WTC11 (cell line): ENCODE results near the gene NTN1. TPM values are rescaled to one million over a fixed set of nuclear protein-coding genes. Genes with fewer than 3 reads are reported as not detected.

ENCODE experiments used
- ATAC-seq: fragments of 200-7000 bp; cut with Tn5 transposase; 2 replicates; pipeline ENCODE4 v1.10.0; 2021; ENCODE audit warnings: mild to moderate bottlenecking, moderate library complexity
- CTCF ChIA-PET: fragments of 300-600 bp; sonication (Branson Sonifier 250); formaldehyde crosslinking; loops from one replicate; lab custom pipeline; 2021; ENCODE audit warnings: antibody characterized with exemption; lab: Charles Lee
- POLR2A ChIA-PET: fragments of 350-600 bp; sonication (Branson Sonifier 250); formaldehyde crosslinking; loops from one replicate; lab custom pipeline; 2021; ENCODE audit warnings: antibody characterized with exemption; lab: Charles Lee
- DNase-seq: peaks from one replicate; pipeline ENCODE4 v3.0.0; 2021; ENCODE audit warnings: low spot score
- H3K27ac Mint-ChIP-seq: 2 replicates; pipeline ENCODE4 v1.8.0; 2021; ENCODE audit warnings: mixed read lengths
- H3K27me3 Mint-ChIP-seq: 2 replicates; pipeline ENCODE4 v1.8.0; 2021; ENCODE audit warnings: low read depth, mild to moderate bottlenecking, moderate library complexity, mixed read lengths
- H3K36me3 Mint-ChIP-seq: 2 replicates; pipeline ENCODE4 v1.8.0; 2021; ENCODE audit warnings: mixed read lengths
- H3K4me1 Mint-ChIP-seq: 2 replicates; pipeline ENCODE4 v1.8.0; 2022; ENCODE audit warnings: mixed read lengths
- H3K4me3 Mint-ChIP-seq: 2 replicates; pipeline ENCODE4 v1.8.0; 2021; ENCODE audit warnings: mild to moderate bottlenecking, moderate library complexity, mixed read lengths
- H3K9me3 Mint-ChIP-seq: 2 replicates; pipeline ENCODE4 v1.8.0; 2021; ENCODE audit warnings: mixed read lengths
- AR ChIP-seq: fragments of 250-450 bp; sonication (Bioruptor Pico); IDR thresholded peaks from 2 replicates; pipeline ENCODE4 v1.9.0; 2021; ENCODE audit warnings: mild to moderate bottlenecking
- ARID4B ChIP-seq: sonication (generic); formaldehyde crosslinking; IDR thresholded peaks from 2 replicates; pipeline ENCODE4 v1.8.0; 2023; ENCODE audit warnings: missing genetic modification reagents, mild to moderate bottlenecking, borderline replicate concordance
- CREM ChIP-seq: sonication (generic); formaldehyde crosslinking; IDR thresholded peaks from 2 replicates; pipeline ENCODE4 v1.8.1; 2022; ENCODE audit warnings: mild to moderate bottlenecking, missing genetic modification reagents, moderate library complexity
- NFE2L1 ChIP-seq: sonication (generic); formaldehyde crosslinking; IDR thresholded peaks from 2 replicates; pipeline ENCODE4 v1.8.1; 2023; ENCODE audit warnings: missing genetic modification reagents
- NFYB ChIP-seq: sonication (generic); formaldehyde crosslinking; conservative IDR thresholded peaks from 2 replicates; pipeline ENCODE4 v1.8.0; 2022; ENCODE audit warnings: low read depth, missing genetic modification reagents
- SMAD4 ChIP-seq: sonication (generic); formaldehyde crosslinking; IDR thresholded peaks from 2 replicates; pipeline ENCODE4 v1.8.0; 2022; ENCODE audit warnings: mild to moderate bottlenecking, missing genetic modification reagents
- SOX15 ChIP-seq: fragments of 250-450 bp; sonication (Bioruptor Pico); IDR thresholded peaks from 2 replicates; pipeline ENCODE4 v1.9.0; 2021; ENCODE audit warnings: mild to moderate bottlenecking
- STAT6 ChIP-seq: sonication (generic); formaldehyde crosslinking; conservative IDR thresholded peaks from 2 replicates; pipeline ENCODE4 v1.8.1; 2023; ENCODE audit warnings: mild to moderate bottlenecking, low read depth, missing genetic modification reagents, moderate library complexity
- TEAD4 ChIP-seq: sonication (generic); formaldehyde crosslinking; IDR thresholded peaks from 2 replicates; pipeline ENCODE4 v1.8.0; 2022; ENCODE audit warnings: mild to moderate bottlenecking, missing genetic modification reagents
- ZNF138 ChIP-seq: sonication (generic); formaldehyde crosslinking; conservative IDR thresholded peaks from 2 replicates; pipeline ENCODE4 v1.8.1; 2022; ENCODE audit warnings: mild to moderate bottlenecking, moderate library complexity, missing genetic modification reagents
- ZNF263 ChIP-seq: sonication (generic); formaldehyde crosslinking; IDR thresholded peaks from 2 replicates; pipeline ENCODE4 v1.8.1; 2022; ENCODE audit warnings: low read depth, mild to moderate bottlenecking, moderate library complexity, missing genetic modification reagents
- ZNF281 ChIP-seq: sonication (generic); formaldehyde crosslinking; IDR thresholded peaks from 2 replicates; pipeline ENCODE4 v1.8.0; 2023; ENCODE audit warnings: mild to moderate bottlenecking, missing genetic modification reagents
- ZNF317 ChIP-seq: sonication (generic); formaldehyde crosslinking; IDR thresholded peaks from 2 replicates; pipeline ENCODE4 v1.8.1; 2023; ENCODE audit warnings: low read depth, mild to moderate bottlenecking, moderate library complexity, missing genetic modification reagents, borderline replicate concordance
- ZNF416 ChIP-seq: fragments of 250-450 bp; sonication (Bioruptor Pico); IDR thresholded peaks from 2 replicates; pipeline ENCODE4 v1.9.0; 2021; ENCODE audit warnings: mild to moderate bottlenecking, inconsistent platforms
- ZNF532 ChIP-seq: fragments of 250-450 bp; sonication (Bioruptor Pico); IDR thresholded peaks from 2 replicates; pipeline ENCODE4 v1.9.0; 2021; ENCODE audit warnings: mild to moderate bottlenecking, borderline replicate concordance
- total RNA-seq: library from RNA; stranded (reverse); gene quantifications from 3 replicates; pipeline ENCODE4 v1.2.3, GENCODE V29; 2021

Gene NTN1
- total RNA-seq, 1 experiment from 2014 or later: 5.5 TPM

- TF ChIP-seq AR (CRISPR knock-in tag) (no peak), SMAD4 (no peak), ZNF263 (no peak), SOX15 (CRISPR knock-in tag) (no peak), ARID4B (CRISPR knock-in tag) (no peak), NFE2L1 (CRISPR knock-in tag) (no peak), NFYB (CRISPR knock-in tag) (no peak), TEAD4 (no peak), ZNF138 (no peak), ZNF317 (CRISPR knock-in tag) (no peak)
Observed at GRCh38 chr17:9131371-9131770, 110.1 kb downstream of the NTN1 start (continued).

- no peak for TF ChIP-seq CREM (CRISPR knock-in tag)
- no peak for TF ChIP-seq ZNF532 (CRISPR knock-in tag)
- no peak for TF ChIP-seq ZNF281
- no peak for TF ChIP-seq ZNF416
- no peak for TF ChIP-seq STAT6 (CRISPR knock-in tag)
- TF ChIP-seq, all 79 proteins: peak for 0
- Mint-ChIP-seq H3K36me3 (no peaks in the 10 kb centered on the region), H3K27me3 (no peaks in the 10 kb centered on the region), H3K27ac (peak overlapping the region; percentile 6; the same call in 1 of the 2 replicates), H3K4me3 (no peak overlapping the region), H3K4me1 (0 out of 2 replicates have a peak, but pooled peaks cover 3% of the 10 kb centered on the region), H3K9me3 (no peaks in the 10 kb centered on the region)
- ATAC-seq (no peak), DNase-seq (no peak)
- POLR2A ChIA-PET: no interaction called here
- CTCF ChIA-PET: interaction anchor here (0.6 kb wide), 1 partner anchor 83 kb away, joined by 3 read pairs; no protein-coding TSS in a partner anchor
Observed at GRCh38 chr17:9132291-9132690, 111.0 kb downstream of the NTN1 start.
